Neuronal stem cell (in vitro differentiated cells): ENCODE data around the gene UQCRQ. TPM values are rescaled to one million over a fixed set of nuclear protein-coding genes. Genes with fewer than 3 reads are reported as not detected.

Experiments used
- DNase-seq: peaks from one replicate; pipeline ENCODE4 v3.0.0-alpha.2; 2013; ENCODE audit warnings: low spot score
- H2AFZ ChIP-seq: one replicate; pipeline ENCODE4 v1.6.1; 2013; ENCODE audit warnings: mild to moderate bottlenecking, low read length, inconsistent platforms
- H2AK5ac ChIP-seq: 2 replicates; pipeline ENCODE4 v1.6.1; 2013; ENCODE audit warnings: low read depth, mild to moderate bottlenecking, inconsistent platforms, low read length, moderate library complexity, mixed read lengths
- H2BK120ac ChIP-seq: 2 replicates; pipeline ENCODE4 v1.6.1; 2013; ENCODE audit warnings: low read depth, mild to moderate bottlenecking, inconsistent platforms, low read length, moderate library complexity, mixed read lengths
- H2BK12ac ChIP-seq: one replicate; pipeline ENCODE4 v1.6.1; 2013; ENCODE audit warnings: low read length, inconsistent platforms
- H2BK15ac ChIP-seq: 2 replicates; pipeline ENCODE4 v1.6.1; 2013; ENCODE audit warnings: mild to moderate bottlenecking, low read length, inconsistent platforms, mixed read lengths
- H2BK5ac ChIP-seq: one replicate; pipeline ENCODE4 v1.6.1; 2013; ENCODE audit warnings: inconsistent platforms, mild to moderate bottlenecking, low read length, moderate library complexity
- H3K14ac ChIP-seq: one replicate; pipeline ENCODE4 v1.6.1; 2013; ENCODE audit warnings: low read length, inconsistent platforms
- H3K18ac ChIP-seq: 2 replicates; pipeline ENCODE4 v1.6.1; 2013; ENCODE audit warnings: low read length, inconsistent platforms
- H3K23ac ChIP-seq: 2 replicates; pipeline ENCODE4 v1.6.1; 2013; ENCODE audit warnings: low read depth, mild to moderate bottlenecking, mixed read lengths, low read length, inconsistent platforms; ENCODE audit not compliant: poor library complexity
- H3K27ac ChIP-seq: replicated peaks from 3 replicates; pipeline ENCODE4 v1.5.1; 2013; ENCODE audit warnings: low read length, inconsistent platforms
- H3K27me3 ChIP-seq, 3 experiments: 2 replicates each; pipeline ENCODE4 v1.6.1; 2013; ENCODE audit warnings: low read length in 3 of 3, mild to moderate bottlenecking in 2 of 3, inconsistent platforms in 1 of 3, low read depth in 1 of 3, mixed read lengths in 1 of 3, moderate library complexity in 1 of 3; ENCODE audit not compliant: control insufficient read depth in 3 of 3, insufficient read depth in 3 of 3
- H3K36me3 ChIP-seq, 2 donors: replicated peaks in 1 of 2; 2 replicates each; pipeline ENCODE4 v1.6.1; 2013; ENCODE audit warnings: low read length in 2 of 2; ENCODE audit not compliant: control insufficient read depth in 2 of 2, insufficient read depth in 2 of 2
- H3K4ac ChIP-seq: 2 replicates; pipeline ENCODE4 v1.6.1; 2013; ENCODE audit warnings: inconsistent platforms, mild to moderate bottlenecking, low read length, moderate library complexity
- H3K4me1 ChIP-seq, 2 donors: 1 replicate in 1 of 2; 2 replicates in 1 of 2; pipeline ENCODE4 v1.6.1; 2013; ENCODE audit warnings: low read length in 2 of 2, low read depth in 1 of 2; ENCODE audit not compliant: control insufficient read depth in 2 of 2, insufficient read depth in 1 of 2
- H3K4me2 ChIP-seq: one replicate; pipeline ENCODE4 v1.6.1; 2013; ENCODE audit warnings: mild to moderate bottlenecking, low read length, inconsistent platforms; ENCODE audit not compliant: insufficient read depth, poor library complexity, severe bottlenecking
- H3K4me3 ChIP-seq, 2 donors: 2 replicates each; pipeline ENCODE4 v1.5.1; 2013; ENCODE audit warnings: low read length in 2 of 2, mild to moderate bottlenecking in 2 of 2, inconsistent platforms in 1 of 2, moderate library complexity in 1 of 2
- H3K79me1 ChIP-seq: one replicate; pipeline ENCODE4 v1.6.1; 2013; ENCODE audit warnings: low read depth, mild to moderate bottlenecking, inconsistent platforms, low read length, moderate library complexity
- H3K9ac ChIP-seq: one replicate; pipeline ENCODE4 v1.6.1; 2013; ENCODE audit warnings: mild to moderate bottlenecking, low read depth, low read length, inconsistent platforms; ENCODE audit not compliant: poor library complexity
- H3K9me3 ChIP-seq, 2 donors: replicated peaks in 1 of 2; 2 replicates each; pipeline versions ENCODE3 to v1.6.1; 2013; ENCODE audit warnings: low read length in 2 of 2, mild to moderate bottlenecking in 2 of 2, inconsistent platforms in 1 of 2, low read depth in 1 of 2, mixed read lengths in 1 of 2, moderate library complexity in 1 of 2; ENCODE audit not compliant: control insufficient read depth in 2 of 2, insufficient read depth in 1 of 2
- H4K8ac ChIP-seq: one replicate; pipeline ENCODE4 v1.6.1; 2013; ENCODE audit warnings: low read depth, mild to moderate bottlenecking, inconsistent platforms, low read length, moderate library complexity
- H4K91ac ChIP-seq: one replicate; pipeline ENCODE4 v1.6.1; 2013; ENCODE audit warnings: low read length, low read depth, mild to moderate bottlenecking, inconsistent platforms; ENCODE audit not compliant: poor library complexity
- WGBS, 2 donors: extraction: QIAGEN DNeasy Blood & Tissue Kit; methylation state at CpG; one replicate each; pipeline ENCODE4 v1.1.7; 2013; ENCODE audit warnings: missing lambda C conversion rate in 2 of 2, mixed read lengths in 1 of 2; ENCODE audit not compliant: insufficient read length in 2 of 2, insufficient replicate concordance in 1 of 2; ENCODE audit errors: extremely low coverage in 2 of 2; 5-methylcytosine and 5-hydroxymethylcytosine counted together
- polyA plus RNA-seq, 2 experiments: library from polyadenylated mRNA; stranded (reverse); fragments of 200-250 nt; gene quantifications; one replicate each; pipeline ENCODE4 v1.2.3, GENCODE V29; 2013

The UQCRQ gene
- polyA plus RNA-seq (2013, experiment 1 of 2), result 300 TPM
- 323 TPM for polyA plus RNA-seq (2013, experiment 2 of 2)

- peak within 1 kb of the TSS; percentile 59 for H2BK5ac ChIP-seq
- peak within 1 kb of the TSS; percentile 96 for H3K9ac ChIP-seq
- H3K79me1 ChIP-seq, result peaks cover 4% of the 10 kb centered on the region
- H3K14ac ChIP-seq, result no peak within 1 kb of the TSS
- H3K4ac ChIP-seq, result peak within 1 kb of the TSS; percentile 30
- H2AK5ac ChIP-seq, result peak within 1 kb of the TSS; percentile 47
- H3K36me3 ChIP-seq, result peaks cover 11 to 43% of the 10 kb centered on the region in 2 donors
- DNase-seq, result peak; percentile 99
- H4K8ac ChIP-seq, result peak within 1 kb of the TSS; percentile 74
- no peak within 1 kb of the TSS for H2BK12ac ChIP-seq
- H2BK120ac ChIP-seq, result no peak within 1 kb of the TSS
- H4K91ac ChIP-seq, result no peak within 1 kb of the TSS
- H3K4me3 ChIP-seq, result peak within 1 kb of the TSS; percentile 88 to 95
- peak within 1 kb of the TSS; percentile 74 for H3K4me2 ChIP-seq
- H2BK15ac ChIP-seq, result no peak within 1 kb of the TSS
- no CpG with 5 or more reads among the region's 55 CpGs for WGBS, 2 donors
- peak within 1 kb of the TSS; percentile 96 for H3K23ac ChIP-seq
- H3K18ac ChIP-seq, result peak within 1 kb of the TSS; percentile 92
- H2AFZ ChIP-seq, result peak within 1 kb of the TSS; percentile 88
- peaks cover 0 to 2% (median 0%) of the 10 kb centered on the region in 3 experiments for H3K27me3 ChIP-seq
- peak within 1 kb of the TSS; percentile 88 for H3K27ac ChIP-seq
- H3K4me1 ChIP-seq, result peaks cover 7 to 9% of the 10 kb centered on the region in 2 donors
- H3K9me3 ChIP-seq, result no peaks in the 10 kb centered on the region
Measured at GRCh38 chr5:132866342-132867045, at the start of gene UQCRQ, which contains the start of gene GDF9. Gene UQCRQ, plus strand, starts transcription at chr5:132866642. Its CDS starts 240 bp downstream, at chr5:132866882. Gene GDF9, minus strand, starts transcription at chr5:132866469. Its CDS starts 1,936 bp downstream, at chr5:132864533.

- Histone ChIP-seq H3K18ac (no peak overlapping the region), H3K4ac (no peak overlapping the region), H3K27me3 (peaks cover 20 to 79% (median 42%) of the 10 kb centered on the region in 3 experiments), H4K8ac (no peak overlapping the region), H3K14ac (no peak overlapping the region), H3K36me3 (no peaks in the 10 kb centered on the region), H3K9me3 (peaks cover 6 to 8% of the 10 kb centered on the region in 2 donors), H2BK120ac (no peak overlapping the region), H3K4me2 (no peak overlapping the region), H2AK5ac (no peak overlapping the region), H3K4me1 (peaks cover 0 to 2% of the 10 kb centered on the region in 2 donors), H3K4me3 (no peak overlapping the region), H3K27ac (no peak overlapping the region), H2AFZ (no peak overlapping the region), H2BK15ac (no peak overlapping the region), H2BK5ac (no peak overlapping the region), H3K23ac (no peak overlapping the region), H3K9ac (no peak overlapping the region), H3K79me1 (peaks cover 3% of the 10 kb centered on the region), H2BK12ac (no peak overlapping the region), H4K91ac (no peak overlapping the region)
- no peak for DNase-seq
- WGBS, 2 donors, result no CpG with 5 or more reads among the region's 1 CpG
Measured at GRCh38 chr5:132817011-132817410, 49.4 kb upstream of the UQCRQ start.

- no peak overlapping the region for H3K18ac ChIP-seq
- H3K27ac ChIP-seq, result no peak overlapping the region
- WGBS, 2 donors, result no CpG with 5 or more reads among the region's 26 CpGs
- H2BK12ac ChIP-seq, result no peak overlapping the region
- no peak overlapping the region for H3K9ac ChIP-seq
- no peak overlapping the region for H4K8ac ChIP-seq
- H3K27me3 ChIP-seq, result peaks cover 6 to 76% (median 32%) of the 10 kb centered on the region in 3 experiments
- H3K9me3 ChIP-seq, result peaks cover 0 to 5% of the 10 kb centered on the region in 2 donors
- H2AK5ac ChIP-seq, result no peak overlapping the region
- no peak overlapping the region for H3K14ac ChIP-seq
- no peak for DNase-seq
- H3K36me3 ChIP-seq, result no peaks in the 10 kb centered on the region
- H3K4me3 ChIP-seq, result no peak overlapping the region
- H2BK15ac ChIP-seq, result no peak overlapping the region
- peak overlapping the region; percentile 84 for H2AFZ ChIP-seq
- no peak overlapping the region for H2BK120ac ChIP-seq
- H3K23ac ChIP-seq, result peak overlapping the region; percentile 73
- no peak overlapping the region for H3K4ac ChIP-seq
- no peak overlapping the region for H4K91ac ChIP-seq
- no peak overlapping the region for H3K4me2 ChIP-seq
- peaks cover 0 to 2% of the 10 kb centered on the region in 2 donors for H3K4me1 ChIP-seq
- H2BK5ac ChIP-seq, result no peak overlapping the region
- H3K79me1 ChIP-seq, result no peaks in the 10 kb centered on the region
Measured at GRCh38 chr5:132819468-132819867, 47.0 kb upstream of the UQCRQ start.

GRCh38 chr5:132820162-132820754 is 46.2 kb upstream of the UQCRQ start:
- H3K18ac ChIP-seq, result no peak overlapping the region
- no peaks in the 10 kb centered on the region for H3K36me3 ChIP-seq
- peaks cover 7 to 75% (median 32%) of the 10 kb centered on the region in 3 experiments for H3K27me3 ChIP-seq
- peaks cover 0 to 2% of the 10 kb centered on the region in 2 donors for H3K9me3 ChIP-seq
- H3K4me2 ChIP-seq, result no peak overlapping the region
- no CpG with 5 or more reads among the region's 15 CpGs for WGBS, 2 donors
- no peak overlapping the region for H4K8ac ChIP-seq
- no peak overlapping the region for H4K91ac ChIP-seq
- peak overlapping the region; percentile 84 for H2AFZ ChIP-seq
- no peak overlapping the region for H2BK12ac ChIP-seq
- no peak overlapping the region for H2BK120ac ChIP-seq
- DNase-seq, result peak; percentile 90
- H2BK15ac ChIP-seq, result no peak overlapping the region
- no peak overlapping the region for H3K4me3 ChIP-seq
- no peak overlapping the region for H2AK5ac ChIP-seq
- no peak overlapping the region for H3K9ac ChIP-seq
- no peak overlapping the region for H3K4ac ChIP-seq
- no peak overlapping the region for H3K27ac ChIP-seq
- no peak overlapping the region for H3K23ac ChIP-seq
- H3K14ac ChIP-seq, result no peak overlapping the region
- H2BK5ac ChIP-seq, result no peak overlapping the region
- no peaks in the 10 kb centered on the region for H3K4me1 ChIP-seq
- H3K79me1 ChIP-seq, result no peaks in the 10 kb centered on the region
